HCT116 (cell line): ENCODE data around the gene AATF.

ENCODE experiments used
- CEBPB ChIP-seq: IDR thresholded peaks from 2 replicates; pipeline ENCODE4 v1.6.1; 2012; ENCODE audit warnings: low read depth
- CTCF ChIP-seq, 3 experiments: fragments of 200-600 bp in 1 of 3; sonication (generic) in 1 of 3; IDR thresholded peaks in 2 of 3; conservative IDR thresholded peaks in 1 of 3; 2 replicates each; pipeline ENCODE4 v1.5.1; 2012 to 2017; ENCODE audit warnings: low read depth in 2 of 3, low read length in 2 of 3, antibody characterized with exemption in 1 of 3, borderline replicate concordance in 1 of 3, control low read depth in 1 of 3, mild to moderate bottlenecking in 1 of 3, mixed read lengths in 1 of 3, mixed run types in 1 of 3, moderate library complexity in 1 of 3; ENCODE audit not compliant: insufficient read depth in 1 of 3
- EZH2 ChIP-seq: fragments of 200-600 bp; sonication (generic); IDR thresholded peaks from 2 replicates; pipeline ENCODE4 v1.6.1; 2017; ENCODE audit warnings: antibody characterized with exemption, mixed run types
- FOSL1 ChIP-seq: IDR thresholded peaks from 2 replicates; pipeline ENCODE4 v1.6.1; 2012; ENCODE audit warnings: low read depth
- JUND ChIP-seq: IDR thresholded peaks from 2 replicates; pipeline ENCODE4 v1.6.1; 2012
- POLR2A ChIP-seq: IDR thresholded peaks from 2 replicates; pipeline ENCODE4 v1.7.0; 2011; ENCODE audit warnings: borderline replicate concordance; ENCODE audit not compliant: insufficient read depth, insufficient read length; ENCODE audit errors: extremely low read depth
- POLR2AphosphoS5 ChIP-seq: IDR thresholded peaks from 2 replicates; pipeline ENCODE4 v1.6.1; 2011; ENCODE audit warnings: mild to moderate bottlenecking, low read depth, low read length, moderate library complexity
- RAD21 ChIP-seq: IDR thresholded peaks from 2 replicates; pipeline ENCODE4 v1.6.1; 2012; ENCODE audit warnings: low read depth, mild to moderate bottlenecking
- REST ChIP-seq: IDR thresholded peaks from 2 replicates; pipeline ENCODE4 v1.6.1; 2012; ENCODE audit warnings: low read depth
- YY1 ChIP-seq: IDR thresholded peaks from 2 replicates; pipeline ENCODE4 v1.6.1; 2011; ENCODE audit warnings: low read length, low read depth, moderate library complexity, mild to moderate bottlenecking; ENCODE audit not compliant: insufficient replicate concordance; ENCODE audit errors: extremely low read depth
- ZNF274 ChIP-seq: fragments of 200-500 bp; sonication (Bioruptor generic); IDR thresholded peaks from 2 replicates; pipeline ENCODE4 v1.6.1; 2014; ENCODE audit warnings: mild to moderate bottlenecking, low read depth, low read length, inconsistent platforms

GRCh38 chr17:36907407-36907806 is 41.3 kb upstream of the AATF start:
- TF ChIP-seq REST, result no peak
- TF ChIP-seq CTCF (IDR thresholded peaks at IDR 0.05 in 2 of 3, conservative IDR thresholded peaks at IDR 0.05 in 1 of 3; ENCODE audit: borderline replicate concordance in 1 of 3, insufficient read depth in 1 of 3, low read depth in 2 of 3, low read length in 2 of 3), result no peak
- no peak for TF ChIP-seq JUND
- no peak for TF ChIP-seq POLR2AphosphoS5
- no peak for TF ChIP-seq YY1
- TF ChIP-seq EZH2, result no peak
- no peak for TF ChIP-seq ZNF274
- no peak for TF ChIP-seq FOSL1
- no peak for TF ChIP-seq POLR2A
- no peak for TF ChIP-seq CEBPB
- TF ChIP-seq RAD21, result no peak
